MM.1S (cell line): ENCODE data around the gene RFX2.

Experiments
- EZH2 ChIP-seq: fragments of 300-600 bp; sonication (generic); optimal IDR thresholded peaks from 2 replicates; pipeline ENCODE3; 2017; ENCODE audit warnings: low read depth, mild to moderate bottlenecking, antibody characterized with exemption, low read length, mixed read lengths
- TF ChIP-seq, protein P1 (sequence below): fragments of 300-600 bp; sonication (generic); IDR thresholded peaks from 2 replicates; pipeline ENCODE4 v1.5.1; 2016; ENCODE audit warnings: antibody characterized with exemption, low read length, mixed read lengths

DNA sequence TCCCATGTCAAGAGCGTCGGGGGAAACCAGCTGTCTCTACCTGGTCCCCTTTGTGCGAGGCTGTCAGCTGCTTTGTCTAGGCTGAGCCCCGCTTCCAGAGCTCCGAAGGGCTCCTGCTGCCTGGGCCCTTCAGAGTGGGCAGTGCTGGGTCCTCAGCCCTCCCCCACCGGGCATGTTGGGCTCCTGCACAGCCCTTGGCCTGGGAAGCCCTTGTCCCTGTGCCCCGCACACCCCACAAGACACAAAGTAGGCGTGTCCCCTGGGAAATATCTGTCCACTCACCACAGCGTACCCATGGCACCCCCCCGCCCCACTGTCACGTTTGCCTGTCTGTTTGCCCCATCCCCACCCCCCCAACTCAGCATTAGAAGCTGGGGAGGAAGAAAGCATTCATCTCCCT, 92.7 kb downstream of the RFX2 start:
- TF ChIP-seq, protein P1, sequence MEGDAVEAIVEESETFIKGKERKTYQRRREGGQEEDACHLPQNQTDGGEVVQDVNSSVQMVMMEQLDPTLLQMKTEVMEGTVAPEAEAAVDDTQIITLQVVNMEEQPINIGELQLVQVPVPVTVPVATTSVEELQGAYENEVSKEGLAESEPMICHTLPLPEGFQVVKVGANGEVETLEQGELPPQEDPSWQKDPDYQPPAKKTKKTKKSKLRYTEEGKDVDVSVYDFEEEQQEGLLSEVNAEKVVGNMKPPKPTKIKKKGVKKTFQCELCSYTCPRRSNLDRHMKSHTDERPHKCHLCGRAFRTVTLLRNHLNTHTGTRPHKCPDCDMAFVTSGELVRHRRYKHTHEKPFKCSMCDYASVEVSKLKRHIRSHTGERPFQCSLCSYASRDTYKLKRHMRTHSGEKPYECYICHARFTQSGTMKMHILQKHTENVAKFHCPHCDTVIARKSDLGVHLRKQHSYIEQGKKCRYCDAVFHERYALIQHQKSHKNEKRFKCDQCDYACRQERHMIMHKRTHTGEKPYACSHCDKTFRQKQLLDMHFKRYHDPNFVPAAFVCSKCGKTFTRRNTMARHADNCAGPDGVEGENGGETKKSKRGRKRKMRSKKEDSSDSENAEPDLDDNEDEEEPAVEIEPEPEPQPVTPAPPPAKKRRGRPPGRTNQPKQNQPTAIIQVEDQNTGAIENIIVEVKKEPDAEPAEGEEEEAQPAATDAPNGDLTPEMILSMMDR, result no peak
- TF ChIP-seq EZH2, result no peak
